Sigmoid colon (tissue), 7 donors: ENCODE measurements around the gene EPB41L4B. TPM values are rescaled to one million over a fixed set of nuclear protein-coding genes. Genes with fewer than 3 reads are reported as not detected.
"Not testable (repeated sequence)": the region's sequence is repeated elsewhere in the genome, so short reads cannot be mapped to it uniquely, and the experiment has no call there.

Experiments
- DNase-seq: peaks from one replicate; pipeline ENCODE4 v3.0.0-alpha.2; 2019
- H3K27ac ChIP-seq, 4 donors: fragments of 200-600 bp; sonication (generic); one replicate each; pipeline ENCODE4 v1.5.1; 2016 to 2019; ENCODE audit warnings: mild to moderate bottlenecking in 1 of 4
- H3K27me3 ChIP-seq, 3 donors: fragments of 200-600 bp; sonication (generic); one replicate each; pipeline ENCODE4 v1.5.1; 2019; ENCODE audit warnings: mild to moderate bottlenecking in 1 of 3
- H3K36me3 ChIP-seq, 4 donors: fragments of 200-600 bp; sonication (generic); one replicate each; pipeline ENCODE4 v1.5.1; 2016 to 2019
- H3K4me1 ChIP-seq, 4 donors: fragments of 200-600 bp; sonication (generic); one replicate each; pipeline ENCODE4 v1.5.1; 2017 to 2019
- H3K4me3 ChIP-seq, 4 donors: fragments of 200-600 bp; sonication (generic); one replicate each; pipeline ENCODE4 v1.5.1; 2017 to 2019; ENCODE audit warnings: mild to moderate bottlenecking in 2 of 4, moderate library complexity in 1 of 4
- H3K9me3 ChIP-seq, 4 donors: fragments of 200-600 bp in 3 of 4; sonication (generic) in 3 of 4; one replicate each; pipeline versions ENCODE4 v1.5.1 to v1.6.1; 2013 to 2019
- EP300 ChIP-seq, 4 donors: sonication (generic); formaldehyde crosslinking; IDR thresholded peaks; one replicate each; pipeline ENCODE4 v1.6.1; 2017; ENCODE audit warnings: antibody characterized with exemption in 4 of 4
- POLR2A ChIP-seq, 2 donors: fragments of 450-650 bp; IDR thresholded peaks; one replicate each; pipeline ENCODE4 v1.6.1; 2016; ENCODE audit warnings: antibody characterized with exemption in 2 of 2, mild to moderate bottlenecking in 2 of 2, moderate library complexity in 2 of 2
- POLR2AphosphoS5 ChIP-seq, 4 donors: sonication (generic); formaldehyde crosslinking; IDR thresholded peaks; one replicate each; pipeline ENCODE4 v1.6.1; 2017; ENCODE audit warnings: antibody characterized with exemption in 4 of 4
- WGBS, 2 donors: extraction: QIAGEN DNeasy Blood & Tissue Kit; methylation state at CpG; one replicate each; pipeline ENCODE4 v1.1.7; 2013; 5-methylcytosine and 5-hydroxymethylcytosine counted together
- intact Hi-C: fragments of 100-400 bp; cut with DNase I; formaldehyde crosslinking; loops from one replicate; pipeline ENCODE4 v1.15.1; 2023
- polyA plus RNA-seq, 3 donors: library from polyadenylated mRNA; stranded (reverse); fragments of 200-250 nt; gene quantifications; one replicate each; pipeline ENCODE4 v1.2.3, GENCODE V29; 2013
- total RNA-seq, 4 donors: library from RNA; depleted of rRNA; stranded (reverse); fragments of >200 nt; gene quantifications; one replicate each; pipeline ENCODE4 v1.1.0, GENCODE V29; 2016
- TF ChIP-seq, protein P1 (sequence below), 4 experiments: fragments of 450-650 bp in 3 of 4; fragments of 200-600 bp in 1 of 4; IDR thresholded peaks; one replicate each; pipeline ENCODE4 v1.5.1; 2016 to 2019; ENCODE audit warnings: antibody characterized with exemption in 4 of 4, mild to moderate bottlenecking in 3 of 4, moderate library complexity in 2 of 4
- donor health status: healthy with polysubstance abuse.
- donor health status: Bipolar disorder and iron deficiency.
- donor health status: healthy.

Gene EPB41L4B
- total and polyA plus RNA-seq, 7 donors = 0.49 to 160 (median 2.5) TPM

DNA sequence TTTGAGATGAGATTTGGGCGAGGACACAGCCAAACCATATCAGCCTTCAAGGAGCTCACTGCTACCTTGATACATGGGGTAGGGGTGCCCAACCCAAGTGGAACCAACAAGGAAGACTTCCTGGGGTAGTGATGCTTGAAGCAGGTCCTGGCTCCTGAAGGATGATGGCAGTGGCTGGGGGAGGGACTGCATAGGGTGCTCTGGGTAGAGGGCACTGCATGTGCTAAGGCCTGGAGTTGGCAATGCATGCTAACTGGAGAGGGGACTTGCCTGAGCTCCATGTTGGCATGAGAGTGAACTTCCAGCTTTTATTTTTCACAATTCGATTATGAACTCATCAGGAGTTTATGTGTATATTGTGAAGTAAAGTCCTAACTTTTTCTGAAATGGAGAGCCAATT, 95.2 kb downstream of the EPB41L4B start:
- DNase-seq = no peak
- H3K36me3 ChIP-seq = no peaks in the 10 kb centered on the region
- intact Hi-C loops = no loop called here
- no peaks in the 10 kb centered on the region for H3K27me3 ChIP-seq
- no peak overlapping the region for H3K27ac ChIP-seq
- TF ChIP-seq POLR2A (IDR thresholded peaks at IDR 0.05) = no peak
- H3K4me3 ChIP-seq = no peak overlapping the region
- WGBS, 2 donors = 74 to 84% methylated on average over 2 of the region's 2 CpGs
- no peaks in the 10 kb centered on the region for H3K4me1 ChIP-seq
- no peaks in the 10 kb centered on the region for H3K9me3 ChIP-seq

DNA sequence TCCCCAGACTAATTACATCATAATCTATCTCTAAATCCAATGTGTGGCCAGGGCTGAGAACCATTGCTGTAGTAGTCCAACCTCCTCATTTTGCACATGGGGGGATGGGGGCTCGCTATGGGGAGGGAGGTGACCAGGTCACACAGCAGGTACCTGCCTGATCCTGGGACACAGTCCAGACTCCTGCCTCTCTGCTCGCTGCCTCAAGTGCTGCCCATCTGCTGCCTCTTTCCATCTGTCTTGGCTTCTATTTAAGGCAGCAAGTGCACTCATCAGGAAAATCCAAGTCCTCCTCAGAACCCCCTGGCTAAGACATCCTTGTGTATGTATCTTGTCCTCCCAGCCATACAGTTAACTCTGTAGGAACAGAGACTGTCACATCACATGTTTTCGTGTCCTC, 96.1 kb downstream of the EPB41L4B start:
- intact Hi-C loops = no loop called here
- Histone ChIP-seq H3K9me3 (no peaks in the 10 kb centered on the region), H3K27me3 (no peaks in the 10 kb centered on the region), H3K27ac (no peak overlapping the region), H3K4me3 (no peak overlapping the region), H3K36me3 (no peaks in the 10 kb centered on the region), H3K4me1 (no peaks in the 10 kb centered on the region)
- no peak for DNase-seq
- 87 to 91% methylated on average over 3 of the region's 3 CpGs for WGBS, 2 donors
- TF ChIP-seq, protein P1, sequence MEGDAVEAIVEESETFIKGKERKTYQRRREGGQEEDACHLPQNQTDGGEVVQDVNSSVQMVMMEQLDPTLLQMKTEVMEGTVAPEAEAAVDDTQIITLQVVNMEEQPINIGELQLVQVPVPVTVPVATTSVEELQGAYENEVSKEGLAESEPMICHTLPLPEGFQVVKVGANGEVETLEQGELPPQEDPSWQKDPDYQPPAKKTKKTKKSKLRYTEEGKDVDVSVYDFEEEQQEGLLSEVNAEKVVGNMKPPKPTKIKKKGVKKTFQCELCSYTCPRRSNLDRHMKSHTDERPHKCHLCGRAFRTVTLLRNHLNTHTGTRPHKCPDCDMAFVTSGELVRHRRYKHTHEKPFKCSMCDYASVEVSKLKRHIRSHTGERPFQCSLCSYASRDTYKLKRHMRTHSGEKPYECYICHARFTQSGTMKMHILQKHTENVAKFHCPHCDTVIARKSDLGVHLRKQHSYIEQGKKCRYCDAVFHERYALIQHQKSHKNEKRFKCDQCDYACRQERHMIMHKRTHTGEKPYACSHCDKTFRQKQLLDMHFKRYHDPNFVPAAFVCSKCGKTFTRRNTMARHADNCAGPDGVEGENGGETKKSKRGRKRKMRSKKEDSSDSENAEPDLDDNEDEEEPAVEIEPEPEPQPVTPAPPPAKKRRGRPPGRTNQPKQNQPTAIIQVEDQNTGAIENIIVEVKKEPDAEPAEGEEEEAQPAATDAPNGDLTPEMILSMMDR (IDR thresholded peaks at IDR 0.05) = no peak
- no peak for TF ChIP-seq EP300 (IDR thresholded peaks at IDR 0.05)
- TF ChIP-seq POLR2AphosphoS5 (IDR thresholded peaks at IDR 0.05) = no peak

DNA sequence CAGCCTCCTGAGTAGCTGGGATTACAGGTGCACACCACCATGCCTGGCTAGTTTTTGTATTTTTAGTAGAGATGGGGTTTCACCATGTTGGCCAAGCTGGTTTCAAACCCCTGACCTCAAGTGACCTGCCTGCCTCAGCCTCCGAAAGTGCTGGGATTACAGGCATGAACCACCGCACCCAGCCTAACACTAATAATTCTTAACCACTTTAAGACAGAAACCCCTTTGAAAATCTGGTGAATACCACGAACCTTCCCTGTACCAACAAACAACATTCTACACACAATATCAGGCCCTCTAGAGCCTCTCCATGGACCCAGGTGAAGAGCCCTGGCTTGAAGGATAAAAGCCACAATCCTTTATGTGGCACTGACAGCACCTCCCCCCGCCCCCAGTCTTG, 102.6 kb downstream of the EPB41L4B start:
- intact Hi-C loops = not testable (repeated sequence)

DNA sequence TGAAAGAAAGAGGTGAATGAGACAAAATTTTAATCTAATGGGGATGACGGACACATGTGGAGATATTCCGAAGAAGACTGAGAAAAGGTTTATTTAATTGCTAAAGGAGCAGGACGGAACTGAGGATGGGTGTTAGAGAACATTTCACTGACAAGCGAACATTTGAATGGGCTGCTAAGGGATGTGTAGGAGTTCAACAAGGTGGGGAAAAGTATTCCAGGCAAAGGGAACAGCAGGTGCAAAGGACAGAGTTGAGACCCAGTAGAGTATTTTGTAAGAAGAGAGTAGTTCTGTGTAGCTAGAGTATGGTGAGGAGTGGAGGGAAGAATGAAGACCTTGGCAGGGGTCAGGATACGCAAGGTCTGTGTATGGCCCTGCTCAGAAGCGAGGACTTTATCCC, 106.4 kb downstream of the EPB41L4B start:
- intact Hi-C loops = no loop called here
- WGBS, 2 donors = 95% methylated on average over 6 of the region's 6 CpGs
- no peak for DNase-seq

More for the DNA sequence above, 102.6 kb downstream of the EPB41L4B start:
- not testable (repeated sequence) for H3K36me3 ChIP-seq, H3K27me3 ChIP-seq, H3K27ac ChIP-seq, H3K4me1 ChIP-seq, DNase-seq, H3K4me3 ChIP-seq, H3K9me3 ChIP-seq
- WGBS, 2 donors = 85 to 91% methylated on average over 4 of the region's 4 CpGs

DNA sequence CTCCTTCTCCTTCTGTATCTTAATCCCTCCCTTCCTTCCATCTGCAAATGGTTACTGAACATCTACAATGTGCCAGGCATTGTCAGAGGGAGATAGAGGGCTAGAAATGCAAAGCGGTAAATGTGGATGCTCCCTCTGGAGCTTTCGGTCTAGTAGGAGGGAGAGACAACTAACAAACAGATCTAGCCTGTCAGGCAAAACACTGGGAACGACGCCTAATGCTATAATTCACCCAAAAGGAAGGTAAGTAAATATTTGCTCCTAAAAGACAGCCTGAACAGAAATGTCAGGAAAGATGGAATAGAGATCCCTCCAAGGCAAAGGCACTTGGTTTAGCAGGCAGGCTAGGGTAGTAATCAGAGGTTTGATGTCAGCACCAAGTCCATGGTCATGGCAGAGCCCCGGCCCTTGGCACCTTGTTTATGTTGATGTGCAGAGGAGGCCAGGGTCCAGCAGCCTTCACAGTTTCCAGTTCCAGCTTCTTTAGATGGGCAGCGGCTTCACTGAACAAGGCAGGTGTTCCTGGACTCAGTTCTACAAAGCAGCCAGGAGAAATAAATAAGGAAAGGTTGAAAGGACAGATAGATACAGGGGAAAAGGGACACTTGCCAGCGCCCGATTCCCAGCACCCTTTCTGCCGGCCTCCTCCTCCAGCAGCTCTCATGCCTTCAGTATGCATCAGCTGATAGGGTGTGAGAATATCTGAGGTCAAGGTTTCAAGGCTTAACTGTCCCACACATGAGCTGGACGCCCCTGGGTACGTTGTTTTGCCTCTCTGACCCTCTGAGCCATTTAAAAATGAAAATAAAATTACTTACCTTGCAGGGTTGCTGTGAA, 107.4 kb downstream of the EPB41L4B start:
- WGBS, 2 donors = 63 to 78% methylated on average over 11 of the region's 11 CpGs
- H3K4me3 ChIP-seq = no peak overlapping the region
- no peaks in the 10 kb centered on the region for H3K9me3 ChIP-seq
- no peak overlapping the region for H3K27ac ChIP-seq
- no peaks in the 10 kb centered on the region for H3K36me3 ChIP-seq
- TF ChIP-seq POLR2A (IDR thresholded peaks at IDR 0.05) (no peak), POLR2AphosphoS5 (IDR thresholded peaks at IDR 0.05) (no peak), EP300 (IDR thresholded peaks at IDR 0.05) (no peak)
- TF ChIP-seq, protein P1 (IDR thresholded peaks at IDR 0.05) = no peak
- no peaks in the 10 kb centered on the region for H3K4me1 ChIP-seq
- intact Hi-C loops = no loop called here
- no peaks in the 10 kb centered on the region for H3K27me3 ChIP-seq
- no peak for DNase-seq

More for the DNA sequence above, 106.4 kb downstream of the EPB41L4B start:
- Histone ChIP-seq H3K27ac (no peak overlapping the region), H3K36me3 (no peaks in the 10 kb centered on the region), H3K9me3 (no peaks in the 10 kb centered on the region), H3K27me3 (no peaks in the 10 kb centered on the region), H3K4me3 (no peak overlapping the region), H3K4me1 (no peaks in the 10 kb centered on the region)
- no peak for TF ChIP-seq EP300 (IDR thresholded peaks at IDR 0.05)

DNA sequence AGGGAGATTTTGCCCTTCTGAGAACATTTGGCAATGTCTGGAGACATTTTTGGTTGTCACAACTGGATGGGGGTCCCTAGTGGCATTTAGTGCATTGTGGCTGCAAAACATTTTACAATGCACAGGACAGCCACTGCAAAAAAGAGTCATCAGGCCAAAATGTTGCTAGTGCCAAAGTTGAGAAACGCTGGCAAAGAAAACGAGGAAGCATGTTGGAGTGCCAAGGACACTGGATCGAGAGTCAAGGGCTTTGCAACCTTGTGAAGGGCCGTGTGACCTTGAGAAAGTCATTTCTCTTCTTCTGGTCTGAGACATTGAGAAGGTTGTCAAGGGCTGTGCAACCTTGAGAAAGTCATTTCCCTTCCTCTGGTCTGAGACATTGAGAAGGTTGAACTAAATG, 108.1 kb downstream of the EPB41L4B start:
- no peak for TF ChIP-seq POLR2AphosphoS5 (IDR thresholded peaks at IDR 0.05)
- TF ChIP-seq EP300 (IDR thresholded peaks at IDR 0.05) = no peak
- TF ChIP-seq, protein P1 (IDR thresholded peaks at IDR 0.05) = no peak
- no peak for TF ChIP-seq POLR2A (IDR thresholded peaks at IDR 0.05)
- Histone ChIP-seq H3K36me3 (no peaks in the 10 kb centered on the region), H3K27ac (no peak overlapping the region), H3K4me3 (no peak overlapping the region), H3K4me1 (no peaks in the 10 kb centered on the region), H3K27me3 (no peaks in the 10 kb centered on the region), H3K9me3 (no peaks in the 10 kb centered on the region)
- intact Hi-C loops = no loop called here
- no peak for DNase-seq
- WGBS, 2 donors = 77 to 83% methylated on average over 4 of the region's 4 CpGs
